ENCODE results near the gene UBE2K. TPM values are rescaled to one million over a fixed set of nuclear protein-coding genes. Genes with fewer than 3 reads are reported as not detected.
"Not testable (repeated sequence)": the region's sequence is repeated elsewhere in the genome, so short reads cannot be mapped to it uniquely, and the experiment has no call there.

The UBE2K gene
- total RNA-seq, 1 experiment from 2014 or later, result 151 TPM

DNA sequence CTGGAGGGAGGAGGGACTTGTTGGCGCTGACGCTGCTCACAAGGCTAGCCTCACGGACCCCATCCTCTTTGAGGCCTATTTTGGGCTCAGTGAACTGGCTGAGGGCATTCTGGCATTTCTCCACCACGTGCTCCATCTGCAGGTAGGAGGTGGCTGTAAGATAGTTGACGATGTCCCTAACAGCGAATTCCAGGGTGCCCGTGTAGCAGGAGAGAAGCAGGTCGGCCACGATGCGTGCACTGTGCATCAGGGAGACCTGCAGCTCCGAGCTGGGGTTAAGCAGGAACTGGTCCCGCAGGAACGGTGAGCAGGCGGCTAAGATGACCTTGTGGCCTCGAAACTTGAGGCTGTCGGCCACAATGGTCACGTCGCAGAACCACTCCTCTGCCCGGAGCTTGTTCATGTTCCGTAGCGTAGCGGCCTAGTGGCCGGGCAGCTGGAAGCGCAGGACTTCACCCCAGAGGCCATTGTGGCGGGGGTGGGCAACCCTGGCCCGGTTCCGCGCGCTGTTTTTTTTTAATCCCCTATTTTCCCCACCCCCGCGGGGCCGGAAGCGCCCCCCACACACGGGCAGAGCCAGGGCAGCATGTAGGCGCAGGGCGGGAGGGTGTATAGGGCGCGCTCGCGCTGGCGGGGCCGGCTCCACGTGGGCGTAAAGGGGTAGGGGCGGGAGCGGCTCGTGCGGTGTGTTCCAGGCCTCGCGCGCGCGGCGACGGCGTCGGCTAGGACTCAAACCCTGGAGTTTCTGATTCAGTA, 73.2 kb downstream of the UBE2K start:
- H3K27ac ChIP-seq (ENCODE audit: insufficient read length, low read depth, low read length), result no peak overlapping the region
- no peaks in the 10 kb centered on the region for H3K79me2 ChIP-seq (ENCODE audit: insufficient read depth, low read length)
- no peak for DNase-seq
- no peak overlapping the region for H3K4ac ChIP-seq (ENCODE audit: low read depth, low read length)
- H2BK12ac ChIP-seq (ENCODE audit: insufficient read length, low read depth, low read length), result no peak overlapping the region
- TF ChIP-seq, protein P1, sequence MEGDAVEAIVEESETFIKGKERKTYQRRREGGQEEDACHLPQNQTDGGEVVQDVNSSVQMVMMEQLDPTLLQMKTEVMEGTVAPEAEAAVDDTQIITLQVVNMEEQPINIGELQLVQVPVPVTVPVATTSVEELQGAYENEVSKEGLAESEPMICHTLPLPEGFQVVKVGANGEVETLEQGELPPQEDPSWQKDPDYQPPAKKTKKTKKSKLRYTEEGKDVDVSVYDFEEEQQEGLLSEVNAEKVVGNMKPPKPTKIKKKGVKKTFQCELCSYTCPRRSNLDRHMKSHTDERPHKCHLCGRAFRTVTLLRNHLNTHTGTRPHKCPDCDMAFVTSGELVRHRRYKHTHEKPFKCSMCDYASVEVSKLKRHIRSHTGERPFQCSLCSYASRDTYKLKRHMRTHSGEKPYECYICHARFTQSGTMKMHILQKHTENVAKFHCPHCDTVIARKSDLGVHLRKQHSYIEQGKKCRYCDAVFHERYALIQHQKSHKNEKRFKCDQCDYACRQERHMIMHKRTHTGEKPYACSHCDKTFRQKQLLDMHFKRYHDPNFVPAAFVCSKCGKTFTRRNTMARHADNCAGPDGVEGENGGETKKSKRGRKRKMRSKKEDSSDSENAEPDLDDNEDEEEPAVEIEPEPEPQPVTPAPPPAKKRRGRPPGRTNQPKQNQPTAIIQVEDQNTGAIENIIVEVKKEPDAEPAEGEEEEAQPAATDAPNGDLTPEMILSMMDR (conservative IDR thresholded peaks at IDR 0.05), result no peak
- H4K20me1 ChIP-seq (ENCODE audit: control insufficient read depth, insufficient read depth, insufficient read length), result peaks cover 3% of the 10 kb centered on the region
- H2BK20ac ChIP-seq (ENCODE audit: low read depth, low read length, poor library complexity, severe bottlenecking), result no peak overlapping the region
- no peak overlapping the region for H2BK15ac ChIP-seq (ENCODE audit: low read depth, low read length)
- no peak overlapping the region for H3K23ac ChIP-seq (ENCODE audit: insufficient read length, low read depth, low read length)
- H3K79me1 ChIP-seq (ENCODE audit: insufficient read depth, low read depth, low read length, poor library complexity, severe bottlenecking), result no peaks in the 10 kb centered on the region
- Mint-ChIP-seq H3K4me3 (no peak overlapping the region), H3K9me3 (no peaks in the 10 kb centered on the region), H3K36me3 (ENCODE audit: insufficient read depth in 1 of 3, low read depth in 3 of 3) (peaks cover 20 to 70% (median 45%) of the 10 kb centered on the region in 3 experiments), H3K27ac (no peak overlapping the region; a peak in 2 of 7 replicates), H3K27me3 (ENCODE audit: low read depth) (no peaks in the 10 kb centered on the region), H3K4me1 (no peaks in the 10 kb centered on the region)
- no CpG with 5 or more reads among the region's 57 CpGs for whole genome bisulfite sequencing (ENCODE audit: extremely low coverage, insufficient read length, low lambda C conversion rate)
- H3K4me1 ChIP-seq (ENCODE audit: insufficient read depth, low read length), result no peaks in the 10 kb centered on the region
- H2AFZ ChIP-seq (ENCODE audit: low read length), result no peak overlapping the region
- H3K9me3 ChIP-seq (ENCODE audit: control insufficient read depth, low read depth, low read length), result no peaks in the 10 kb centered on the region
- H3K56ac ChIP-seq (ENCODE audit: insufficient read length, low read depth, low read length), result no peak overlapping the region
- H2BK120ac ChIP-seq (ENCODE audit: low read depth, low read length, poor library complexity, severe bottlenecking), result no peak overlapping the region
- no peaks in the 10 kb centered on the region for H3K27me3 ChIP-seq (ENCODE audit: insufficient read depth, low read length)
- H3K18ac ChIP-seq (ENCODE audit: insufficient read length, low read depth, low read length), result no peak overlapping the region
- no peak overlapping the region for H3T11ph ChIP-seq (ENCODE audit: low read length)
- no peak overlapping the region for H2AK5ac ChIP-seq (ENCODE audit: insufficient read length, low read length)
- no peaks in the 10 kb centered on the region for H3K23me2 ChIP-seq (ENCODE audit: insufficient read length, low read depth, low read length, poor library complexity, severe bottlenecking)
- H4K8ac ChIP-seq (replicated peaks; ENCODE audit: insufficient read length, low read depth, low read length), result no peak overlapping the region
- H4K5ac ChIP-seq (ENCODE audit: insufficient read length, low read depth, low read length), result no peak overlapping the region
- H3K9ac ChIP-seq (ENCODE audit: extremely low read depth, insufficient read length, low read length), result no peak overlapping the region
- no peak overlapping the region for H4K91ac ChIP-seq (ENCODE audit: insufficient read length, low read depth, low read length)
- no peak overlapping the region for H2BK5ac ChIP-seq (ENCODE audit: insufficient read length, low read length)
- no peak overlapping the region for H3K4me2 ChIP-seq (ENCODE audit: insufficient read depth, insufficient read length, low read length)
- H3K14ac ChIP-seq (ENCODE audit: insufficient read depth, low read length), result no peak overlapping the region; the same call in 1 of the 2 replicates

GRCh38 chr4:39781988-39782387, 84.1 kb downstream of the UBE2K start:
- not testable (repeated sequence) for H4K5ac ChIP-seq (ENCODE audit: insufficient read length, low read depth, low read length); H3K18ac ChIP-seq (ENCODE audit: insufficient read length, low read depth, low read length); H3K79me2 ChIP-seq (ENCODE audit: insufficient read depth, low read length); H3K79me1 ChIP-seq (ENCODE audit: insufficient read depth, low read depth, low read length, poor library complexity, severe bottlenecking); H3K9ac ChIP-seq (ENCODE audit: extremely low read depth, insufficient read length, low read length); H2AFZ ChIP-seq (ENCODE audit: low read length); H3K4me2 ChIP-seq (ENCODE audit: insufficient read depth, insufficient read length, low read length); H2BK120ac ChIP-seq (ENCODE audit: low read depth, low read length, poor library complexity, severe bottlenecking); H3K4ac ChIP-seq (ENCODE audit: low read depth, low read length); H2AK5ac ChIP-seq (ENCODE audit: insufficient read length, low read length); H4K91ac ChIP-seq (ENCODE audit: insufficient read length, low read depth, low read length); H3K14ac ChIP-seq (ENCODE audit: insufficient read depth, low read length); H3K4me3 Mint-ChIP-seq; H2BK12ac ChIP-seq (ENCODE audit: insufficient read length, low read depth, low read length); H3K9me3 ChIP-seq (ENCODE audit: control insufficient read depth, low read depth, low read length); H2BK20ac ChIP-seq (ENCODE audit: low read depth, low read length, poor library complexity, severe bottlenecking); H3K4me1 ChIP-seq (ENCODE audit: insufficient read depth, low read length); H3K9me3 Mint-ChIP-seq; H4K20me1 ChIP-seq (ENCODE audit: control insufficient read depth, insufficient read depth, insufficient read length); H3K23me2 ChIP-seq (ENCODE audit: insufficient read length, low read depth, low read length, poor library complexity, severe bottlenecking); DNase-seq; H3K23ac ChIP-seq (ENCODE audit: insufficient read length, low read depth, low read length); H3K27me3 ChIP-seq (ENCODE audit: insufficient read depth, low read length); H3T11ph ChIP-seq (ENCODE audit: low read length); H3K56ac ChIP-seq (ENCODE audit: insufficient read length, low read depth, low read length); H2BK5ac ChIP-seq (ENCODE audit: insufficient read length, low read length); H3K27me3 Mint-ChIP-seq (ENCODE audit: low read depth); H2BK15ac ChIP-seq (ENCODE audit: low read depth, low read length); H3K4me1 Mint-ChIP-seq; H3K27ac ChIP-seq (ENCODE audit: insufficient read length, low read depth, low read length); H4K8ac ChIP-seq (replicated peaks; ENCODE audit: insufficient read length, low read depth, low read length)
- peaks cover 8 to 26% (median 9%) of the 10 kb centered on the region in 3 experiments; a peak in 6 of 7 replicates for H3K36me3 Mint-ChIP-seq (ENCODE audit: insufficient read depth in 1 of 3, low read depth in 3 of 3)
- no CpG with 5 or more reads among the region's 2 CpGs for WGBS (ENCODE audit: extremely low coverage, insufficient read length, low lambda C conversion rate)
- peak overlapping the region in 1 of 3 experiments; percentile 60; a peak in 1 of 7 replicates for H3K27ac Mint-ChIP-seq

Measured in H9 (cell line).